Stimulated activated CD4-positive, alpha-beta T cell treated with anti-CD3 and anti-CD28 coated beads, Interleukin-12 subunit alpha, Interleukin-12 subunit beta, amount 100 ng/mL, for 24 hours (primary cell): ENCODE data around the gene SUGCT.
"Not testable (repeated sequence)": the region's sequence is repeated elsewhere in the genome, so short reads cannot be mapped to it uniquely, and the experiment has no call there.

Experiments used
- DNase-seq, 2 experiments: peaks; one replicate each; pipeline ENCODE4 v3.0.0-alpha.2; 2020; ENCODE audit warnings: low read depth in 2 of 2

The SUGCT gene

DNA sequence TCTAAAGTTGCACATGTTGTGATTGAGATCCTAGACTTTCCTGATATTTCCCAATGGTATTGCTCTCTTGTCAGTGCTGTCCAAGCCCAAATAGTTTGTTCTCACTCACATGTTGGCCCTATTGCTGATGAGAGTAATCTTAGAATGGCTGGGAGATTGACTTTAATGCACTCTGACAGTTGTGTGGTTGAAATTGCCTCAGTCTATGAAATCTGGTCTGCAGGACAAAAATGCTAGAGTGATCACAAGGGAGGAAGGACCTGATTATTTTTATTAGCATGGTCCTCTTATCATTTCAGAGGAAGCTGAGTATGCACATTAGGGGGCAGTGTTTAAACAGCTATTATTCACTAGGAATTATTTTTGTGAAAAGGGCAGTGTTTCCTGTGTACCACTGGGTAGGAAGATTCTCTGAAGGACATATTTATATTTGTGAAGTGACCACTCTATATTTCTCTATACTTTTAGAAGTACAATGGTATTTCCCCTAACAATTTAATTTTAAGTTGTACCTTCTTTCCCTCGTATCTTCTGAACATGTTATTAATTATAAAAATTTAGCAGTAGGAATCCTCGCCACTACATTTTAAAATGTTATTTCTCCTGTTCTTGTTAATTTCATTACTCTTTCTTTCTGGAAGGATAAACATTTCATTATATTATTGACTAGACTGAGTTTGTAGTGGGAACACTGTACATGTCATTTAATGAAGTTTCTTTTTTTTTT, 64.4 kb downstream of the SUGCT start:
- DNase-seq, result no peak

DNA sequence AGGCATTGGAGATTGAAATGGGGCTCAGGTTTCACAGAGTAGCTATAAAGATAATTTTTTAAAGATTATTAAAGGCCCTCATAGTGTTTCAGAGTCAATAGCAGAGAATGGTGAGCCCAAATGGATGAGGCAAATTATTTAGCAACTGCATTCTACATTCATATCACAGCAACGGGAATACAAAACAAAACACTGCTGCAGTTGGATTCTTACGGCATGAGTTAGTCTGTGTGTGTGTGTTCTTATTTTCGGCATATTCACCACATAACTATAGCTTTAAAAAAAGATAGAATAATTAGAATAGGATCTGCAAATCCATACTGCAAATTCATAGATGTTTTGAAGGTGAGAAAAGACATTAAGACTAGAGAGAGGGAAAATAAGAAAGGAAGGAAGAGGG, 66.0 kb downstream of the SUGCT start:
- no peak for DNase-seq

DNA sequence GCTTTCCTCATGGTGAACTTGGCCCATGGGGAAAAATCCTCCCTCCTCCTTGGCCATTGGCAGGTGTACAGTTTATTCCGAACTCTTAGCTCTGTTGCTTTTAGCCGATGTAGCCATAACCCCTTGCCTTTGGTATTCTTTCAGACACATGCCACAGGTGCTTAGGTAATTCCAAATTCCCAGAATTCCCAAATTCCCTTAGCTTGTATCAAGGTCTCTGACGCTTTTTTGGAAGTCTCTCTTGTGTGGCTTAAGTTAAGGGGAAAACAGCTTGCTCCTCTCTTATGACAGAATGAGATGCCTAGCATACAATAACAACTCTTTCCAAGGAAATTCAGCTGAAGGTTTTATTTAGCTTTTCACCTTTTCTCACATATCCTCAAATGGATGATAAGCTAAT, 68.0 kb downstream of the SUGCT start:
- DNase-seq, result no peak

DNA sequence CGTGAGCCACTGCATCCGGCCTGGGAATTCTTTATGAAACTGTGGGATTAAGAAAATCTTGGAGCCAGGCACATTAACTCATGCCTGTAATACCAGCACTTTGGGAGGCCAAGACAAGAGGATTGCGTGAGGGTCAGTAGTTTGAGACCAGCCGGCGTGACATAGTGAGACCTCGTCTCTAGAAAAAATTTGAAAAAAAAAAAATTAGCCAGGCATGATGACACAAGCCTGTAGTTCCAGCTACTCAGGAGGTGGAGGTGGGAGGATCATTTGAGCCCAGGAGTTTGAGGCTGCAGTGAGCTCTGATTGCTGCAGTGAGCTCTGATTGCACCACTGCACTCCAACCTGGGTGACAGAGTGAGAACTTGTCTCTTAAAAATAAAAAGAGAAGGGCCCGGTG, 69.8 kb downstream of the SUGCT start:
- DNase-seq, result no peak

DNA sequence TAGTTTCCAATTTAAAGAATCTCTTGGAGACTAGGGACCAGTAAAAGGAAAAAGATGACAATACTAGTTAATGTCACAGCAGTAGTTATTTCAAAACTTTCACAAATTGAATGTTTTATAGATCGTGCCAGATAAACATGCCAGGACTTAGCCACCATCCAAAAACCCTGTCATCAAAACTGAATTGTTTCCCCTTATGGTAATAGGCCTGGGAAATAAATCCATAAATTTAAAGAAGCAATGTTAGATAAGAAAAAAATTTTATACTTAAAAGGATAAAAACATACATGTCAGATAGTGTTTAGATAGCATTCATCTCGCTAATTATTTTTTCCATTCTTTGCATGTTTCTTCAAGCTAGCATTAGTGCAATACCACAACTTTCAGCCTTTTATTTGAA, 71.2 kb downstream of the SUGCT start:
- DNase-seq, result no peak

DNA sequence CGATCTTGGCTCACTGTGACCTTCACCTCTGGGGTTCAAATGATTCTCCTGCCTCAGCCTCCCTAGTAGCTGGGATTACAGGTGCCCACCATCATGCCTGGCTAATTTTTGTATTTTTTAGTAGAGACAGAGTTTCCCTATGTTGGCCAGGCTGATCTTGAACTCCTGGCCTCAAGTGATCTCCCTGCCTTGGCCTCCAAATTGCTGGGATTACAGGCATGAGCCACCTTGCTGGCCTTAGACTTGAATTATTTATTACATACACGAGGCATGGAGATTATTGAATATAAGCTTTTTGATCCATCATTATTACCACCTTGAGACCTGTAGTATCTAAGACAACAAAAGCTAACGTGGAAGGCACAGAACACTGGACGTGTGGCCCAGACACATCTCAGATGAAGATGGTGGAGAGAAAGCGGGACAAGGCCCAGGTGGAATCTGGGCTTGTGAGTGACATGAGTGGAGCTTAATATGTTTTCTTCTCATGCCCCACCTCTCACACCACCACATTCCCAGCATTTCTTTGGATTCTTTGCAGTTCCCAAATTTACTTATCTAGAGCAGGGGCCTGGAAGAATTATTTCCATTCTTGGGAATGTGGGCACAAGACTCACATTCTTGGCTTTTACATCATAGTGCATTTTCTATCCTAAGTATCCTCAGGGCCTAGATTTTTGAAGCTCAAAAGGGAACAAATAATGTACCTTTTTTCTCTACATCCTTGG, 76.6 kb downstream of the SUGCT start:
- DNase-seq, result no peak

DNA sequence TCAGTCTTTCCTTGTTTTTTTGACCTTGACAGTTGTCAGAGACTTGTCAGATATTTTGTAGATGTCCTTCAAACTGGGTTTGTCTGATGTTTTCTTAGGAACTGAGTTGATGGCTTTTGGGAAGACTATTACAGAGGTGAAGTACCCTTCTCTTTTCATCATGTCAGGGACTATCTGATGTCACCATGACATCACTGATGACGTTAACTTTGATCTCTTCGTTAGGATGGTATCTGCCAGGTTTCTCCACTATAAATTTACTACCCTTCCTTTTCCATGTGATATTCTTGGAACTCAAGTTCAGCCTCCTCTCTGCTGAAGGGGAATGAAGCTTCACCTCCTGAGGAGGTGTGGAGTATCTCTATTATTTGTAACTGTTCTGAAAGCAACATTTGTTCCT, 78.5 kb downstream of the SUGCT start:
- DNase-seq, result no peak

DNA sequence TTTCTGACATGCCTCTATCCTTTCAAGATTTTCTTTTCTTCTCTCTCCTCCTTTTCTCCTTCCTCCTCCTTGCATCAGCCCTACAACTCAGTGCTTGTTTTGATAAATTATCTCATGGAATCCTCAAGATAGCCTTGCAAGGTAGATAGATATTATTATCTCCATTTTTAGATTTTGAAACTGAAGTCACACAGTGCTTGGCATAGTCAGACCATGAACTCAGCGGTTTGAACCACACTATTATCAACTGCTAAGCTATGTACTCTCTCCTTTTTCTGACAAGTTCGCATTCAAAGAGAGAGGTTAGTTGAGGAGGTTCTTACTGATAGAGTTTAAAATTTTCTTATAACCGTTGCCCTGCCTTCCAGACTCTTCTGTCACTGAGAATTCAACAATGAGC, 79.1 kb downstream of the SUGCT start:
- DNase-seq, result no peak

DNA sequence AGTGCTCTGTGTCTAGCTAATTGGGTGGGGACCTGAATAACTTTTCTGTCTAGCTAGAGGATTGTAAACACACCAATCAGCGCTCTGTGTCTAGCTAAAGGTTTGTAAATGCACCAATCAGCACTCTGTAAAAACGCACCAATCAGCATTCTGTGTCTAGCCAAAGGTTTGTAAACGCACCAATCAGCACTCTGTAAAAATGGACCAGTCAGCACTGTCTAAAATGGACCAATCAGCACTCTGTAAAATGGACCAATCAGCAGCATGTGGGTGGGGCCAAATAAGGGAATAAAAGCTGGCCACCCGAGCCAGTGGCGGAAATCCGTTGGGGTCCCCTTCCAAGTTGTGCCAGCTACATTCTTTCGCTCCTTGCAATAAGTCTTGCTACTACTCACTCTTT, 83.8 kb downstream of the SUGCT start:
- DNase-seq, result not testable (repeated sequence)

DNA sequence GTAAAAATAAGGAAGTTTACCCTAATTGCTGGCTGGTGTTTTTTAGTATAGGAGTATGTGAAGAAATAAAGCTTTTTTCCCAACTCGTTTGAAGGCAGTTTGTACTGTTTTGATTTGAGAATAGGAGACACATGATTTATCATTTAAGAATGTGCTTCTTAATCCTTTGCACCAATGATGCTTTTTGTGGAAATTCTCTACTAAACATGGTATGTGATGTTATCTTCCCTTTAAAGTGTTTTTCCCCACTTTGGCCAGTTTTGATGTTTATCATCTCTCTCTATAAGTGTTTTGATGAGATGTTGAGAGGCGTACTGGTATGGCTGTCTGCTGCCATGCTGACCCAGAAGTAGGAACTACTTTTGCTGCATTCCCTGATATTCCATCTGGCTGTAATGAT, 85.1 kb downstream of the SUGCT start:
- DNase-seq, result no peak

DNA sequence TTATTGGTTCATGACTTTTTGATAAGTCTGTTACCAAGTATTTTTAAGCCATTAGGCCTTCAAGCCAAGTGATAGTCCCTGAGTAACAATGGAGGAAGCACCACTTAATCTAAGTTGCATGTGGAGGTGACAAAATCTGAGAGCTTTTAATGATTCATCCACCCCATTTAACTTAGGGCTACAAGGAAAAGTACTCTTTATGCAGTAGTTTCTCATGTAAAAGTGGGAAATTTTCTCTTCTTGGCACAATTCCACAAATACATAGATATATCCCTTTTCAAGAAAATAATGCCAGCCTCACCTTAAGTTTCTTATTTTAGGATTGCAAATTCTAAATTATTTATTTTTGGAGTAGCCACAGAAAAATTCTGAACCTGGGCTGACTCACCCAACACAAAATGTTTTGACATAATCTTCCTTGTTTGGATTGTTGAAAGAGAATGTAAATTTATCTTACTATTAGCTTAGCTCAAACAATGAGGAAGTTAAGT, 85.7 kb downstream of the SUGCT start:
- no peak for DNase-seq

DNA sequence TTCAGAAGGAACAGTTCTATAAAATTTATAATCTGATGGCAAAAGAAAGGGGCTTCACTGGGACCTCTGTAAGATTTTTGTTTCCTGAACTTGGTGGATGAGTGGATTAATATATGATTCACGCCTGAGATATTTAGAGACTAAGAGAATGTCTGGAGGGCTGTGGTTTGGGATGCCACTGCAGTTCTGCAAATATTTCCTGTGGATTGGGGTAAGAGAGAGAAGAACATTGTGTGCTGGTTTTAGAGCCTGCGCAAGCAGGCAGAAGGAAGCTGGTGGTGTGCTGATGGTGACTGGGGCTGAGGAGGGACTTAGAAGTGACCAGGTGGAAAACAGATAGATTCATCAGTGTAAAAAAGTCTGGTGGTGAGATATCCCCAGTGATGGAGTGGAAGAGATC, 87.0 kb downstream of the SUGCT start:
- no peak for DNase-seq

DNA sequence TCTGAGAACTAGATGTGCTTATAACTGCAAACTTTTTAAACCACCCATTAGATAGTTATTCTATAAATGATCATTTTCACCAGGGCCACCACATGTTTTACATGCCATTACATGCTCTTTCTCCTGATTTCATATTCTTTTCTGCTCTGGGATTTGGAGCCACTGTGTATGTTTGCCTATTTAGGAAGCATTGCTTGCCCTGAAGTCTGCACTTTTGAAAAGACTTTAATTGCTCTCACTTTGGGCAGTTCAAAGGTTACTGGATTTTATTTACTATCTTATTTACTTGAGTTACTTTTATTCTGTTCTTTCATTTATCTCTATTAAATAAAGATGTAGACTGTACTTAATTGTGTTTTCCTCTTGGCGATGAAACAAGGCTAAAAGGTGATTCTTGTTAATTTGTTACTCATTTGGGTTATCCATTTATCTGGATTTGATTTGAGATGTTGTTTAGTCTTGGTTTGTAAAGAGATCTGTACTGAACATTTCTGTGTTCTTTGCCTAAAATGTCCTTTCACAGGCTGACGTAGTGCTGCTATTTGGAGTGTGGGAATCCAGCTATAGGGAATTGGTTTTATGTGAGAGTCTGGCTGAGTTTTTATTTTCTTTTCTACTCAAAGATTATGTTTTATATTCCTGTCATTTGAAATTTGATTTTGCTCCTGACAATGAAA, 88.8 kb downstream of the SUGCT start:
- no peak for DNase-seq

DNA sequence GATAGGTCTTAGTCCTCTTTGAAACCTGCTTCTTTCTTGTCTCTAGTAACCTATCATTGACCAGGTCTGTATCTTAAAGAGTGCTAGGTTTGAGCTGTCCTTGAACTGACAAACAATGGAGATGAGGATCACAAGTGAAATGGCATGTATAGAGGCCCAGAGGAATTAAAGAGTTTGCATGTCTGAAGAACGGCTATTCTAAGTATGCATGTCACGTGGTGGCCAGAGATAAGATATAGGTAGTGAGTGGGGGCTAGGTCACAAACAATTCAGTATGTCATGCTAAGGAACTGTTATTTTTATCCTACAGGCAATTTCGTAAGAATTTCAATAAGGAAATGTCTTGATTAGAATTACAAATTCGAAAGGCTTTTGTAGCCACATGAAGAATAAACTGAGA, 95.3 kb downstream of the SUGCT start:
- DNase-seq, result no peak

DNA sequence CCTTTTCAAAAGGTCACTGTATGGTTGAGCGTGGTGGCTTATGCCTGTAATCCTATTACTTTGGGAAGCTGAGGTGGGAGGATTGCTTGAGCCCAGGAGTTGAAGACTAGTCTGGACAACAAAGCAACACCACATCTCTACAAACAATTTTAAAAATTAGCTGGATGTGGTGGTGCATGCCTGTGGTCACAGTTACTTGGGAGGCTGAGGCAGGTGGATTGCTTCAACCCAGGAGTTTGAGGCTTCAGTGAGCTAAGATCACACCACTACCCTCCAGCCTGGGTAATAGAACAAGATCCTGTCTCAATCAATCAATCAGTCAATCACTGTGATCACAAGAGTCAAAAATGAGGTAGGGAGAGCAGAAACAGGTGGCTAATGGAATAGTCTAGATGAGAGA, 97.0 kb downstream of the SUGCT start:
- DNase-seq, result no peak

DNA sequence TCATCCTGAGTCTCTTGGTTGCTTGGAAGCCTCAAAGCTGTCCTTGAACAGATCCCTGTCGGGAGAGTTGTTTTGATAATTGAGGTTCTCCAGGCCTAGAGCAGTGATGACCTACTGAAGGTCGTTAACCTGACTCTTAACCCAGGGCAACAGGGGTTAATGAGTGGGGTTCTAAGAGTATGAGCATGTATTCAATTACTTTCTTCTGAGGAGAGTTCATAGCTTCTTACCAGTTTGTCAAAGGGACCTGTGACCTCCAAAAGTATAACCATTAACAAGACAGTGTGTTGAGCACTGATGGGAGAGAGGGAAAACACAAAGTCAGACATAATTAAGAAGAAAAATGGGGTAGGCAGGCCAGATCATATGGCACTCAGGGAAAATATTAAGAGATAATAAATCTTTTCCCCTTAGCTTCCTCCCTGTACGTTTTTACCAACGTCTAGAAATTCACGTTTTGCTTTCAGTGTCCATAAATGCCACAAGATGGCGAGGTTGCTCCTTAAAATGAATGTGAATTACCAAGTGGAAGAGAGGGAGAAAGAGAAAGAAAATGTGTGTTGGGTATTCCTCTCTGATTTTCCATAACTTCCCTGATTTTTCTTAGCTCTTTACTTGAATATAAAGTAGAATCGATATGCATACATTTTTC, 97.6 kb downstream of the SUGCT start:
- DNase-seq, result no peak

DNA sequence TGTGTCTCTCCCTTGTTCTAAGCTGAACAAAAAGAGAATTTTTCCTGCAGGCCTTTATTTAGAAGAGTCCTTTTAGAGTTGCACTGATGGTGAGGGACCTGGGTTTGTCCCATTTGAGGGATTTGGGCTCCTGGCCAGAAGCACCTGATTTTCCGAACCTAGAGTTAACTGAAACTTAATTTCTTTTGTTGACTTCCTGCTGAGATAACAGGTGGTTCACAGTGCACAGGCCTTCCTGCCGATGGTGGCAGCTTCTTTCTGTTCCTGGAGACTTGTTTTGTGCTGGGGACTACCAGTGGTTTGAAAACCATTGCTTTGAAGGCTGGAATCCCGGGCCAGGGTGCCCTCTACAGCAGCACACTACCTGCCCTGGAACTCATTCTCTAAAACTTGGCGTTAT, 99.2 kb downstream of the SUGCT start:
- DNase-seq, result no peak

DNA sequence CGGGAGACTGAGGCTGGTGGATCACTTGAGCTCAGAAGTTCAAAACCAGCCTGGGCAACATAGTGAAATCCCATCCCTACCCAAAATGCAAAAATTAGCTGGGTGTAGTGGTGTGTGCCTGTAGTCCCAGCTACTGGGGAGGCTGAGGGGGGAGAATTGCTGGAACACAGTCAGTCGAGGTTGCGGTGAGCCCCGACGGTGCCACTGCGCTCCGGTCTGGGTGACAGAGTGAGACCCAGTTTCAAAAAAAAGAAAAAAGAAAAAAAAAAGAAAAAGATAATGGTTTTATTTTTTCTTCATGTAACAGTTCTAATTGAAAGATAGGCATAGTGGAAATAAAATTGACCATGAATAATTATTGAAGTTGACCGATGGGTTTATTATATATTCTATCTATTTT, 99.9 kb downstream of the SUGCT start:
- DNase-seq, result no peak

DNA sequence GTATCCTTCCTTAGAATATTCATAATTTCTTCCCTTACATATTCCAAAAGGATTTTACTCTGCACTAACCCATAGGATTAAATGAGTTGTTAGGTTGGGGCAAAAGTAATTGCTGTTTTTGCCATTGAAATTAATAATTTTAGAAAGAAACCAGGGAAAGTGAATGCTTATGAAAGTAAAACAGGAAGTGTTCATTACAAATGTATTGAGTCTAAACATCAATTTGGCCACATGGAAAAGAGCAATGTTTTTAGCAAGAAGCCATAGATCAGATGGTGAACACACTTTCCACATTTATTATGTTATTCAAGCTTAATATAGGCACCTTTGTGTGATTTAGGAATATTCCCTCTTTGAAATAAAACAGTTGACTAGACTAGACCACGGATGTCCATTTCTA, 102.9 kb downstream of the SUGCT start:
- no peak for DNase-seq

DNA sequence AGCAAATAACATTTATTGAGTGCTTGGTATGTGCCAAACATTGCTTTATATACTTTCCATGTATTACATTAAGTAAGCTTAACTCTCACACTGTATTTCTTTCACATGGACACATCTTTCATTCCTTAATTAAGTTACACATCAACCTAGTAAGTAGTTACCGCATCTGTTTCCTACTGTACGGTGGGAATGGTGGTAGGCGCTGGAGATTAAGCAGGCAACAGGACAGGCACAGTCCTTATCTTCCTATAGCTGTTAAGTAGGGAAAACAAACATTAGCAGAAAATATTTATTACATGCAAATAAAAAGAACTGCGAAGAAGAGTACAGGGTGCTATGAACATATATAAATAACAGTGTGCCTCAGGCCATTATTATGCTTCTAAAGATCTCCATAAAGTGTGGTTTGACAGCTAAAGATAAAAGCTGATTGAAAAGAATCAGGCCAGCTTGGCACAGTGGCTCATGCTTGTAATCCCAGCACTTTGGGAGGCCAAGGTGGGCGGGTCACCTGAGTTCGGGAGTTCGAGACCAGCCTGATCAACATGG, 105.0 kb downstream of the SUGCT start:
- no peak for DNase-seq

DNA sequence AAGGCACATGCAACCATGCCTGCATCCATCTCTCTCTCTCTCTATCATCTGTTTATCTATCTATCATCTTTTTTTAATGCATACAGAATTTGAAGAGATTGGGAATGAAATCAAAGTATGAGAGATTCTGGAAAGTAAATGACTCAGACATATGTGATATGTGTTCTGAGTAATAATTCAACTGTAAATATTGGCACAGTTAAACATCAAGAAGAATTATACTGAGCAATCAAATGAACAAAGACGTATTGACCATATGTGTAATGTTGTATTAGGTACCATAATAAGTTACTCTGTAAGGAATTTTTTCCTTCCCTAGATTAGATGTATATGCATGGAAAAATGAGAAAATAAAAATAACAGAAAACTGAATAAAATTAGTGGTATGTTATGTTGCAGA, 108.3 kb downstream of the SUGCT start:
- DNase-seq, result no peak

DNA sequence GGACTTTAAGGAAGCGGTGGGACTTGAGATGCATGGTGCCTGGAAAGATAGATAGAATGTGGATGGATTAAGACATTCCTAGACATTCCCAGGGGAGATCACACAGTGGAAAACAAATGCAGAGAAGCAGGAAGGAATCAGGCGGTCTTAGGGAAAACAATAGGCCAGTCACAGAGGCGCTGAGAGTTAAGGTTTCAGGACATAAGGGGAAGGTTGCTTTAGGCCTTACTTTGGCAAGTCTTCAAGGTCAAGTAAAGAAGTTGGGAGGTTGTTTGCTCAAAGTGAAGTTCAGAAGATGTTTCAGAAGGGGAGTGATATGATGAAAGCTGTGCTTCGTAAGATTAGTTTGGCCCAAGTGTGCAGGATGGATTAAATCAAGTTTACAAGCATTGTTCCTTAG, 109.4 kb downstream of the SUGCT start:
- no peak for DNase-seq
